ENCODE data around the gene GALR3. TPM values are rescaled to one million over a fixed set of nuclear protein-coding genes. Genes with fewer than 3 reads are reported as not detected.

Gene GALR3
- total RNA-seq, 1 donor from 2014 or later = not detected

DNA sequence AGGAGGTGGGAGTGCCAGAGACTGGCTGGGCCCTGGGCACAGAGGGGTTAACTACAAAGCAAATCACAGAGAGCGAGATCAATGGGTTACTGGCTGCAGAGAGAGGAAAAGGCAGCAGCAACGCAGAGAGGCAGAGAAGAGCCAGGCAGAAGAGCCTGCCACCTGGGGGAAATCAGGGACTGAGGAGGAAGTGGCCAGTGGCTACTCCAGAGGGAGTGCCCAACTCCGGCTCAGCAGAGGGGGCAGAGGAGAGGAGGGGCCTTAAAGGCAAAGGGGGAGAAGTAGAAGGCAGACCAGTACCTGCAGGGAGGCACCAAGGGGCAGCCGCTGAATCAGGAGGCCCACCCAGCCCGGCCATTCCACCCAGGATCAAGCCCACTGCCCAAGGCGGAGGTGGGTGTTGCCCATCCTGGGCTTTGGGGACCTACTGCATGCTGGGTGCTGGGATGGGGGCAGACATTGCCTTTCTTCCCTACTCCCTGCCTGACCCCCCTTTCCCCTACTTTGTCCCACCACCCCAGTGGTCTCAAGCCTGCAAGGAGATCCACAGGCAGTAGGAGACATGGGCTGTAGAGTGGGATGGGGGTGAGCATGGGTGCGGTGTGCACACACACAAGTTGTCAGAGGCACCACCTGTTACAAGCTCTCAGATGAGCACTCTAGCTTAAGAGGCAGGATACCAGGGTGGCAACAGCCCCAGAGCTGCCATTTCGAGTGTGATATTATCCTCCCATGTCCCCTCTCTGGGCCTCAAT is 926 bp upstream of the GALR3 start:
- Histone ChIP-seq H3K4me1 (ENCODE audit: insufficient read depth, low read length) (peaks cover 22% of the 10 kb centered on the region), H3K36me3 (ENCODE audit: insufficient read depth, low read length) (no peaks in the 10 kb centered on the region), H4K20me1 (ENCODE audit: insufficient read depth, low read length) (no peaks in the 10 kb centered on the region), H3K9ac (ENCODE audit: low read length) (no peak overlapping the region), H3K79me2 (ENCODE audit: insufficient read depth, low read length) (no peaks in the 10 kb centered on the region), H2AFZ (ENCODE audit: low read depth, low read length) (no peak overlapping the region), H3K4me2 (ENCODE audit: low read length) (no peak overlapping the region), H3K27ac (ENCODE audit: low read depth, low read length) (no peak overlapping the region), H3K4me3 (ENCODE audit: insufficient read depth, low read depth, low read length) (no peak overlapping the region), H3K9me3 (ENCODE audit: insufficient read depth, low read depth, low read length) (no peaks in the 10 kb centered on the region), H3K27me3 (ENCODE audit: insufficient read depth, low read length) (peaks cover 20% of the 10 kb centered on the region)
- FAIRE-seq (no peak), DNase-seq (ENCODE audit: low read depth) (no peak)
- Mint-ChIP-seq H3K4me1 (ENCODE audit: low read depth, unreplicated experiment) (peaks cover 2% of the 10 kb centered on the region), H3K27ac (ENCODE audit: unreplicated experiment) (no peak overlapping the region), H3K4me3 (ENCODE audit: unreplicated experiment) (peak overlapping the region; percentile 35), H3K27me3 (ENCODE audit: low read depth, unreplicated experiment) (peaks cover 41% of the 10 kb centered on the region), H3K9me3 (ENCODE audit: unreplicated experiment) (no peaks in the 10 kb centered on the region), H3K36me3 (ENCODE audit: low read depth, unreplicated experiment) (peaks cover 3% of the 10 kb centered on the region)
- TF ChIP-seq EZH2 (IDR thresholded peaks at IDR 0.05; ENCODE audit: insufficient read depth, low read length) = no peak
- TF ChIP-seq, protein P1, sequence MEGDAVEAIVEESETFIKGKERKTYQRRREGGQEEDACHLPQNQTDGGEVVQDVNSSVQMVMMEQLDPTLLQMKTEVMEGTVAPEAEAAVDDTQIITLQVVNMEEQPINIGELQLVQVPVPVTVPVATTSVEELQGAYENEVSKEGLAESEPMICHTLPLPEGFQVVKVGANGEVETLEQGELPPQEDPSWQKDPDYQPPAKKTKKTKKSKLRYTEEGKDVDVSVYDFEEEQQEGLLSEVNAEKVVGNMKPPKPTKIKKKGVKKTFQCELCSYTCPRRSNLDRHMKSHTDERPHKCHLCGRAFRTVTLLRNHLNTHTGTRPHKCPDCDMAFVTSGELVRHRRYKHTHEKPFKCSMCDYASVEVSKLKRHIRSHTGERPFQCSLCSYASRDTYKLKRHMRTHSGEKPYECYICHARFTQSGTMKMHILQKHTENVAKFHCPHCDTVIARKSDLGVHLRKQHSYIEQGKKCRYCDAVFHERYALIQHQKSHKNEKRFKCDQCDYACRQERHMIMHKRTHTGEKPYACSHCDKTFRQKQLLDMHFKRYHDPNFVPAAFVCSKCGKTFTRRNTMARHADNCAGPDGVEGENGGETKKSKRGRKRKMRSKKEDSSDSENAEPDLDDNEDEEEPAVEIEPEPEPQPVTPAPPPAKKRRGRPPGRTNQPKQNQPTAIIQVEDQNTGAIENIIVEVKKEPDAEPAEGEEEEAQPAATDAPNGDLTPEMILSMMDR (IDR thresholded peaks at IDR 0.05; ENCODE audit: insufficient read depth, low read depth, low read length) = no peak

DNA sequence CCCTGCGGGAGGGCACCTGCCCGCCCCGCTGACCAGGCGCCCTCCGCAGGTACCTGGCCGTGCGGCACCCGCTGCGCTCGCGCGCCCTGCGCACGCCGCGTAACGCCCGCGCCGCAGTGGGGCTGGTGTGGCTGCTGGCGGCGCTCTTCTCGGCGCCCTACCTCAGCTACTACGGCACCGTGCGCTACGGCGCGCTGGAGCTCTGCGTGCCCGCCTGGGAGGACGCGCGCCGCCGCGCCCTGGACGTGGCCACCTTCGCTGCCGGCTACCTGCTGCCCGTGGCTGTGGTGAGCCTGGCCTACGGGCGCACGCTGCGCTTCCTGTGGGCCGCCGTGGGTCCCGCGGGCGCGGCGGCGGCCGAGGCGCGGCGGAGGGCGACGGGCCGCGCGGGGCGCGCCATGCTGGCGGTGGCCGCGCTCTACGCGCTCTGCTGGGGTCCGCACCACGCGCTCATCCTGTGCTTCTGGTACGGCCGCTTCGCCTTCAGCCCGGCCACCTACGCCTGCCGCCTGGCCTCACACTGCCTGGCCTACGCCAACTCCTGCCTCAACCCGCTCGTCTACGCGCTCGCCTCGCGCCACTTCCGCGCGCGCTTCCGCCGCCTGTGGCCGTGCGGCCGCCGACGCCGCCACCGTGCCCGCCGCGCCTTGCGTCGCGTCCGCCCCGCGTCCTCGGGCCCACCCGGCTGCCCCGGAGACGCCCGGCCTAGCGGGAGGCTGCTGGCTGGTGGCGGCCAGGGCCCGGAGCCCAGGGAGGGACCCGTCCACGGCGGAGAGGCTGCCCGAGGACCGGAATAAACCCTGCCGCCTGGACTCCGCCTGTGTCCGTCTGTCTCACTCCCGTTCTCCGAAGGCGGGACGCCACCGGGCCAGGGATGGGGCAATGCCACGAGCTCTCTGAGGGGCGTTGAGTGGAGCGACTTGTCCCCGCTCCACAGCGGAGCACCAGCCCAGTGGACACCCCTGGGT is 1.8 kb downstream of the GALR3 start:
- H3K9ac ChIP-seq (ENCODE audit: low read length) = no peak overlapping the region
- no peaks in the 10 kb centered on the region for H3K79me2 ChIP-seq (ENCODE audit: insufficient read depth, low read length)
- Mint-ChIP-seq H3K4me3 (ENCODE audit: unreplicated experiment) (no peak overlapping the region), H3K27me3 (ENCODE audit: low read depth, unreplicated experiment) (peaks cover 34% of the 10 kb centered on the region), H3K4me1 (ENCODE audit: low read depth, unreplicated experiment) (no peaks in the 10 kb centered on the region), H3K9me3 (ENCODE audit: unreplicated experiment) (no peaks in the 10 kb centered on the region), H3K27ac (ENCODE audit: unreplicated experiment) (no peak overlapping the region), H3K36me3 (ENCODE audit: low read depth, unreplicated experiment) (peaks cover 8% of the 10 kb centered on the region)
- no peaks in the 10 kb centered on the region for H4K20me1 ChIP-seq (ENCODE audit: insufficient read depth, low read length)
- no peaks in the 10 kb centered on the region for H3K9me3 ChIP-seq (ENCODE audit: insufficient read depth, low read depth, low read length)
- H3K4me3 ChIP-seq (ENCODE audit: insufficient read depth, low read depth, low read length) = peak overlapping the region; percentile 5
- no peaks in the 10 kb centered on the region for H3K36me3 ChIP-seq (ENCODE audit: insufficient read depth, low read length)
- no peak for TF ChIP-seq EZH2 (IDR thresholded peaks at IDR 0.05; ENCODE audit: insufficient read depth, low read length)
- TF ChIP-seq, protein P1 (IDR thresholded peaks at IDR 0.05; ENCODE audit: insufficient read depth, low read depth, low read length) = no peak
- H3K4me2 ChIP-seq (ENCODE audit: low read length) = peak overlapping the region; percentile 79
- no peak overlapping the region for H3K27ac ChIP-seq (ENCODE audit: low read depth, low read length)
- H3K4me1 ChIP-seq (ENCODE audit: insufficient read depth, low read length) = peaks cover 4% of the 10 kb centered on the region
- peak; percentile 29 for DNase-seq (ENCODE audit: low read depth)
- peak overlapping the region; percentile 73 for H2AFZ ChIP-seq (ENCODE audit: low read depth, low read length)
- peaks cover 13% of the 10 kb centered on the region for H3K27me3 ChIP-seq (ENCODE audit: insufficient read depth, low read length)
- FAIRE-seq = no peak

Data from astrocyte (in vitro differentiated cells and primary cell).